ENCODE measurements around the gene CHORDC1.

- TF ChIP-seq CTCF (IDR thresholded peaks at IDR 0.05; ENCODE audit: control extremely low read depth in 1 of 3, insufficient read depth in 1 of 3, low read depth in 1 of 3, low read length in 3 of 3): peak in 2 of 3 experiments; percentile 16 to 26; a peak in 3 of 4 replicates
- TF ChIP-seq ATF3 (IDR thresholded peaks at IDR 0.05; ENCODE audit: insufficient read depth, low read depth, low read length): no peak
- no peak for TF ChIP-seq TAF1 (IDR thresholded peaks at IDR 0.05; ENCODE audit: low read depth, low read length)
- peak; percentile 20 to 42; a peak in 3 of 4 replicates for TF ChIP-seq RAD21 (IDR thresholded peaks at IDR 0.05 in 1 of 2, conservative IDR thresholded peaks at IDR 0.05 in 1 of 2; ENCODE audit: low read depth in 2 of 2, low read length in 2 of 2)
- no peak for TF ChIP-seq ATF2 (IDR thresholded peaks at IDR 0.05; ENCODE audit: low read length)
- TF ChIP-seq POLR2A (IDR thresholded peaks at IDR 0.05; ENCODE audit: control extremely low read depth in 1 of 2, low read depth in 2 of 2, low read length in 2 of 2): no peak
- TF ChIP-seq POU5F1 (IDR thresholded peaks at IDR 0.05; ENCODE audit: low read depth, low read length): no peak
- no peak for TF ChIP-seq EZH2 (IDR thresholded peaks at IDR 0.05; ENCODE audit: low read depth, low read length, severe bottlenecking)
- no peak for TF ChIP-seq SIX5 (IDR thresholded peaks at IDR 0.05; ENCODE audit: low read depth, low read length)
Observed at GRCh38 chr11:90218606-90219005, 4.2 kb downstream of the CHORDC1 start.
